ACHN (cell line): Measurements from ENCODE around the gene PYHIN1.

Experiments
- DNase-seq: peaks from one replicate; pipeline ENCODE4 v3.0.0-alpha.2; 2015
- in situ Hi-C: cut with HindIII; loops from 2 replicates; pipeline ENCODE4 v1.10.0; 2017; ENCODE audit warnings: low sequenced_read_pairs, low pct_ligation_motif_present, low pct_unique_long_range_greater_than_20kb

The PYHIN1 gene

GRCh38 chr1:158931055-158931737 is at the start of gene PYHIN1:
Gene PYHIN1 (plus strand): TSS chr1:158931552. CDS start chr1:158936911, 5,359 bp downstream.
- in situ Hi-C loops: no loop called here
- no peak for DNase-seq

- in situ Hi-C loops: no loop called here
- DNase-seq: no peak
Observed at GRCh38 chr1:158893654-158894053, 37.7 kb upstream of the PYHIN1 start.

GRCh38 chr1:158898722-158899121 is 32.6 kb upstream of the PYHIN1 start:
- DNase-seq: no peak
- in situ Hi-C loops: no loop called here

- in situ Hi-C loops: no loop called here
Observed at GRCh38 chr1:158901623-158902022, 29.7 kb upstream of the PYHIN1 start.

GRCh38 chr1:158916085-158916484 is 15.3 kb upstream of the PYHIN1 start:
- in situ Hi-C loops: no loop called here
- no peak for DNase-seq

More at GRCh38 chr1:158901623-158902022, 29.7 kb upstream of the PYHIN1 start:
- DNase-seq: no peak

- DNase-seq: no peak
- in situ Hi-C loops: no loop called here
Observed at GRCh38 chr1:158924677-158925076, 6.7 kb upstream of the PYHIN1 start.

- DNase-seq: no peak
- in situ Hi-C loops: no loop called here
Observed at GRCh38 chr1:158930504-158930903, 848 bp upstream of the PYHIN1 start.

GRCh38 chr1:158932171-158932570 is 819 bp downstream of the PYHIN1 start:
- in situ Hi-C loops: no loop called here
- no peak for DNase-seq

- DNase-seq: no peak
- in situ Hi-C loops: no loop called here
Observed at GRCh38 chr1:158933621-158934020, 2.3 kb downstream of the PYHIN1 start.

GRCh38 chr1:158939180-158939579 is 7.8 kb downstream of the PYHIN1 start:
- DNase-seq: no peak
- in situ Hi-C loops: no loop called here

- in situ Hi-C loops: no loop called here
- DNase-seq: no peak
Observed at GRCh38 chr1:158941317-158941716, 10.0 kb downstream of the PYHIN1 start.

- in situ Hi-C loops: no loop called here
- no peak for DNase-seq
Observed at GRCh38 chr1:158942490-158942889, 11.1 kb downstream of the PYHIN1 start.

- DNase-seq: no peak
- in situ Hi-C loops: no loop called here
Observed at GRCh38 chr1:158943059-158943458, 11.7 kb downstream of the PYHIN1 start.

GRCh38 chr1:158945061-158945460 is 13.7 kb downstream of the PYHIN1 start:
- no peak for DNase-seq
- in situ Hi-C loops: no loop called here

- DNase-seq: no peak
- in situ Hi-C loops: no loop called here
Observed at GRCh38 chr1:158946785-158947184, 15.4 kb downstream of the PYHIN1 start.

GRCh38 chr1:158951956-158952355 is 20.6 kb downstream of the PYHIN1 start:
- DNase-seq: no peak
- in situ Hi-C loops: no loop called here

GRCh38 chr1:158952416-158952815 is 21.1 kb downstream of the PYHIN1 start:
- no peak for DNase-seq
- in situ Hi-C loops: no loop called here

GRCh38 chr1:158961178-158961577 is 29.8 kb downstream of the PYHIN1 start:
- DNase-seq: no peak
- in situ Hi-C loops: no loop called here

- no peak for DNase-seq
- in situ Hi-C loops: no loop called here
Observed at GRCh38 chr1:158962983-158963382, 31.6 kb downstream of the PYHIN1 start.

- DNase-seq: no peak
- in situ Hi-C loops: no loop called here
Observed at GRCh38 chr1:158969166-158969565, 37.8 kb downstream of the PYHIN1 start.

- DNase-seq: no peak
- in situ Hi-C loops: no loop called here
Observed at GRCh38 chr1:158969855-158970254, 38.5 kb downstream of the PYHIN1 start.
